Panc1 (cell line): ENCODE results near the gene SIK2. TPM values are rescaled to one million over a fixed set of nuclear protein-coding genes. Genes with fewer than 3 reads are reported as not detected.
A peak's percentile ranks its signal among the peaks of the same experiment; 100 is the strongest.

Experiments
- ATAC-seq: fragments of 200-7000 bp; cut with Tn5 transposase; 2 replicates; pipeline ENCODE4 v1.9.1; 2020; ENCODE audit warnings: mild to moderate bottlenecking, moderate library complexity
- BruUV-seq: library from RNA; stranded (reverse); fragments of 400-500 nt; replicated peaks from 2 replicates; lab custom pipeline; 2021; lab: Mats Ljungman, UMichigan
- CTCF ChIA-PET: fragments of 300-600 bp; sonication (Branson Sonifier 250); formaldehyde crosslinking; loops from one replicate; lab custom pipeline; 2022; ENCODE audit warnings: antibody characterized with exemption; lab: Charles Lee
- POLR2A ChIA-PET: fragments of 300-600 bp; sonication (Branson Sonifier 250); formaldehyde crosslinking; loops from one replicate; lab custom pipeline; 2022; ENCODE audit warnings: antibody characterized with exemption; lab: Charles Lee
- DNase-seq: peaks from one replicate; pipeline ENCODE4 v3.0.0-alpha.2; 2010; ENCODE audit warnings: low read depth, low spot score
- H3K27ac ChIP-seq: 2 replicates; pipeline ENCODE4 v1.5.1; 2011; ENCODE audit warnings: mild to moderate bottlenecking, low read length, inconsistent platforms
- H3K27me3 ChIP-seq: fragments of 200-500 bp; sonication (Bioruptor generic); 2 replicates; pipeline ENCODE4 v1.6.0; 2014; ENCODE audit warnings: low read length, inconsistent platforms; ENCODE audit not compliant: control insufficient read depth, insufficient read depth
- H3K36me3 ChIP-seq: fragments of 200-500 bp; sonication (Bioruptor generic); 2 replicates; pipeline ENCODE4 v1.5.1; 2014; ENCODE audit warnings: inconsistent platforms, mild to moderate bottlenecking, low read length, moderate library complexity; ENCODE audit not compliant: control insufficient read depth, insufficient read depth
- H3K4me1 ChIP-seq: 2 replicates; pipeline ENCODE4 v1.5.1; 2011; ENCODE audit warnings: inconsistent platforms, mild to moderate bottlenecking, low read length, moderate library complexity; ENCODE audit not compliant: control insufficient read depth, insufficient read depth
- H3K4me3 ChIP-seq, 2 experiments: 2 replicates each; pipeline ENCODE4 v1.5.1; 2011 to 2012; ENCODE audit warnings: low read depth in 2 of 2, low read length in 2 of 2, mild to moderate bottlenecking in 2 of 2, inconsistent platforms in 1 of 2, moderate library complexity in 1 of 2
- H3K9me3 ChIP-seq: fragments of 200-500 bp; sonication (Bioruptor generic); 2 replicates; pipeline ENCODE4 v1.5.1; 2014; ENCODE audit warnings: low read depth, mild to moderate bottlenecking, inconsistent platforms, low read length, moderate library complexity; ENCODE audit not compliant: control insufficient read depth, insufficient read depth
- POLR2AphosphoS5 ChIP-seq: IDR thresholded peaks from 2 replicates; pipeline ENCODE4 v1.6.1; 2012; ENCODE audit warnings: mild to moderate bottlenecking, low read depth, low read length, moderate library complexity
- SIN3A ChIP-seq: IDR thresholded peaks from 2 replicates; pipeline ENCODE4 v1.6.1; 2012; ENCODE audit warnings: low read depth, mild to moderate bottlenecking, low read length, moderate library complexity, borderline replicate concordance; ENCODE audit not compliant: insufficient read depth
- TCF7L2 ChIP-seq: IDR thresholded peaks from 2 replicates; pipeline ENCODE4 v1.6.1; 2011; ENCODE audit warnings: mild to moderate bottlenecking, low read depth, low read length, inconsistent platforms
- in situ Hi-C: cut with HindIII; loops from 2 replicates; pipeline ENCODE4 v1.10.0; 2016; ENCODE audit warnings: low sequenced_read_pairs, low pct_unique_long_range_greater_than_20kb
- intact Hi-C: fragments of 100-400 bp; cut with micrococcal nuclease; formaldehyde crosslinking; loops from one replicate; pipeline ENCODE4 v1.10.0; 2022; ENCODE audit not compliant: unreplicated experiment
- total RNA-seq: library from RNA; stranded (reverse); gene quantifications from one replicate; pipeline ENCODE4 v1.2.1, GENCODE V29; 2021; ENCODE audit not compliant: unreplicated experiment
- TF ChIP-seq, protein P1 (sequence below): fragments of 450-650 bp; IDR thresholded peaks from 2 replicates; pipeline ENCODE4 v1.5.1; 2017; ENCODE audit warnings: mild to moderate bottlenecking
- TF ChIP-seq, protein P2 (sequence below), 2 experiments: IDR thresholded peaks; 2 replicates each; pipeline ENCODE4 v1.6.1; 2011 to 2012; ENCODE audit warnings: low read depth in 2 of 2, control low read depth in 1 of 2, low read length in 1 of 2, mild to moderate bottlenecking in 1 of 2, moderate library complexity in 1 of 2; ENCODE audit not compliant: insufficient read depth in 1 of 2

The SIK2 gene
- total RNA-seq, 1 experiment from 2014 or later: 17.0 TPM

- in situ Hi-C loops: no loop called here
- H3K4me1 ChIP-seq: no peaks in the 10 kb centered on the region; the same call in 1 of the 2 replicates
- peaks cover 3% of the 10 kb centered on the region; the same call in 1 of the 2 replicates for H3K9me3 ChIP-seq
- H3K4me3 ChIP-seq: no peak overlapping the region
- BruUV-seq: no TSS peak
- intact Hi-C loops: no loop called here
- CTCF ChIA-PET: no interaction called here
- no peak for ATAC-seq
- DNase-seq: no peak
- H3K36me3 ChIP-seq: no peaks in the 10 kb centered on the region
- H3K27me3 ChIP-seq: no peaks in the 10 kb centered on the region
- no peak overlapping the region for H3K27ac ChIP-seq
- POLR2A ChIA-PET: no interaction called here
- TF ChIP-seq, protein P1, sequence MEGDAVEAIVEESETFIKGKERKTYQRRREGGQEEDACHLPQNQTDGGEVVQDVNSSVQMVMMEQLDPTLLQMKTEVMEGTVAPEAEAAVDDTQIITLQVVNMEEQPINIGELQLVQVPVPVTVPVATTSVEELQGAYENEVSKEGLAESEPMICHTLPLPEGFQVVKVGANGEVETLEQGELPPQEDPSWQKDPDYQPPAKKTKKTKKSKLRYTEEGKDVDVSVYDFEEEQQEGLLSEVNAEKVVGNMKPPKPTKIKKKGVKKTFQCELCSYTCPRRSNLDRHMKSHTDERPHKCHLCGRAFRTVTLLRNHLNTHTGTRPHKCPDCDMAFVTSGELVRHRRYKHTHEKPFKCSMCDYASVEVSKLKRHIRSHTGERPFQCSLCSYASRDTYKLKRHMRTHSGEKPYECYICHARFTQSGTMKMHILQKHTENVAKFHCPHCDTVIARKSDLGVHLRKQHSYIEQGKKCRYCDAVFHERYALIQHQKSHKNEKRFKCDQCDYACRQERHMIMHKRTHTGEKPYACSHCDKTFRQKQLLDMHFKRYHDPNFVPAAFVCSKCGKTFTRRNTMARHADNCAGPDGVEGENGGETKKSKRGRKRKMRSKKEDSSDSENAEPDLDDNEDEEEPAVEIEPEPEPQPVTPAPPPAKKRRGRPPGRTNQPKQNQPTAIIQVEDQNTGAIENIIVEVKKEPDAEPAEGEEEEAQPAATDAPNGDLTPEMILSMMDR: no peak
- TF ChIP-seq SIN3A (no peak), POLR2AphosphoS5 (no peak)
- TF ChIP-seq, protein P2, sequence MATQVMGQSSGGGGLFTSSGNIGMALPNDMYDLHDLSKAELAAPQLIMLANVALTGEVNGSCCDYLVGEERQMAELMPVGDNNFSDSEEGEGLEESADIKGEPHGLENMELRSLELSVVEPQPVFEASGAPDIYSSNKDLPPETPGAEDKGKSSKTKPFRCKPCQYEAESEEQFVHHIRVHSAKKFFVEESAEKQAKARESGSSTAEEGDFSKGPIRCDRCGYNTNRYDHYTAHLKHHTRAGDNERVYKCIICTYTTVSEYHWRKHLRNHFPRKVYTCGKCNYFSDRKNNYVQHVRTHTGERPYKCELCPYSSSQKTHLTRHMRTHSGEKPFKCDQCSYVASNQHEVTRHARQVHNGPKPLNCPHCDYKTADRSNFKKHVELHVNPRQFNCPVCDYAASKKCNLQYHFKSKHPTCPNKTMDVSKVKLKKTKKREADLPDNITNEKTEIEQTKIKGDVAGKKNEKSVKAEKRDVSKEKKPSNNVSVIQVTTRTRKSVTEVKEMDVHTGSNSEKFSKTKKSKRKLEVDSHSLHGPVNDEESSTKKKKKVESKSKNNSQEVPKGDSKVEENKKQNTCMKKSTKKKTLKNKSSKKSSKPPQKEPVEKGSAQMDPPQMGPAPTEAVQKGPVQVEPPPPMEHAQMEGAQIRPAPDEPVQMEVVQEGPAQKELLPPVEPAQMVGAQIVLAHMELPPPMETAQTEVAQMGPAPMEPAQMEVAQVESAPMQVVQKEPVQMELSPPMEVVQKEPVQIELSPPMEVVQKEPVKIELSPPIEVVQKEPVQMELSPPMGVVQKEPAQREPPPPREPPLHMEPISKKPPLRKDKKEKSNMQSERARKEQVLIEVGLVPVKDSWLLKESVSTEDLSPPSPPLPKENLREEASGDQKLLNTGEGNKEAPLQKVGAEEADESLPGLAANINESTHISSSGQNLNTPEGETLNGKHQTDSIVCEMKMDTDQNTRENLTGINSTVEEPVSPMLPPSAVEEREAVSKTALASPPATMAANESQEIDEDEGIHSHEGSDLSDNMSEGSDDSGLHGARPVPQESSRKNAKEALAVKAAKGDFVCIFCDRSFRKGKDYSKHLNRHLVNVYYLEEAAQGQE (IDR thresholded peaks at IDR 0.05; ENCODE audit: insufficient read depth in 1 of 2, low read depth in 2 of 2, low read length in 1 of 2): no peak
Observed at GRCh38 chr11:111561306-111561705, 40.9 kb upstream of the SIK2 start.

DNA sequence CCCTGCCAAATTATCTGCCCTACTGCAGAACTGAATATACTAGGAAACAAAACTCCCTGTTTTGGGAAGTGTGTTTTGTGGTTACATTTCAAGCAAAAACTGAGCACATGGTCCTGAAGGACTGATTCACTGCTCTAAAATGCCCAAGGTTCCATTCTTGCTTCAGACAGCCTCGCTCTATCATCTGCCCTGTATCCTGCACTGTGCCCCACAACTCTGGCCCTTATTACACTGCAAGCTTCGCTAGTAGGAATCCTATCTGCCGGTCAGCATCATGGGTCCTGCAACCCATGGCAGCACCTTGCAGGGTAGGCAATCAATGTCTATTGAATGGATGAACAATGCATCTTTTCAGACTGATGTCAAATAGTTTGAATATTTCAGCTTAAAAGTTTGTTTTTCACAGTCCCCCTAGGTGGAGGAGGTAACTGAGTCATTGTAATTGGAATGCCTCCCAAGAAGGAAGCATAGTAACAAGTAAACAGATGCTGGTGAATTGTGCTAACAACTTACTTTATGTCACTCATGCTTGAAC is 40.4 kb upstream of the SIK2 start:
- DNase-seq (peak; percentile 39), ATAC-seq (peak; percentile 85)
- POLR2A ChIA-PET: no interaction called here
- intact Hi-C loops (no loop called here), in situ Hi-C loops (no loop called here)
- H3K4me3 ChIP-seq: no peak overlapping the region
- no peaks in the 10 kb centered on the region for H3K27me3 ChIP-seq
- no peaks in the 10 kb centered on the region; the same call in 1 of the 2 replicates for H3K4me1 ChIP-seq
- H3K36me3 ChIP-seq: no peaks in the 10 kb centered on the region
- CTCF ChIA-PET: no interaction called here
- H3K27ac ChIP-seq: no peak overlapping the region
- H3K9me3 ChIP-seq: no peaks in the 10 kb centered on the region
- BruUV-seq: no TSS peak
- TF ChIP-seq TCF7L2 (no peak), POLR2AphosphoS5 (no peak), SIN3A (no peak)
- TF ChIP-seq, protein P2 (IDR thresholded peaks at IDR 0.05; ENCODE audit: insufficient read depth in 1 of 2, low read depth in 2 of 2, low read length in 1 of 2): no peak
- TF ChIP-seq, protein P1: no peak
